ENCODE measurements around the gene CTNND2.

The CTNND2 gene, protein sequence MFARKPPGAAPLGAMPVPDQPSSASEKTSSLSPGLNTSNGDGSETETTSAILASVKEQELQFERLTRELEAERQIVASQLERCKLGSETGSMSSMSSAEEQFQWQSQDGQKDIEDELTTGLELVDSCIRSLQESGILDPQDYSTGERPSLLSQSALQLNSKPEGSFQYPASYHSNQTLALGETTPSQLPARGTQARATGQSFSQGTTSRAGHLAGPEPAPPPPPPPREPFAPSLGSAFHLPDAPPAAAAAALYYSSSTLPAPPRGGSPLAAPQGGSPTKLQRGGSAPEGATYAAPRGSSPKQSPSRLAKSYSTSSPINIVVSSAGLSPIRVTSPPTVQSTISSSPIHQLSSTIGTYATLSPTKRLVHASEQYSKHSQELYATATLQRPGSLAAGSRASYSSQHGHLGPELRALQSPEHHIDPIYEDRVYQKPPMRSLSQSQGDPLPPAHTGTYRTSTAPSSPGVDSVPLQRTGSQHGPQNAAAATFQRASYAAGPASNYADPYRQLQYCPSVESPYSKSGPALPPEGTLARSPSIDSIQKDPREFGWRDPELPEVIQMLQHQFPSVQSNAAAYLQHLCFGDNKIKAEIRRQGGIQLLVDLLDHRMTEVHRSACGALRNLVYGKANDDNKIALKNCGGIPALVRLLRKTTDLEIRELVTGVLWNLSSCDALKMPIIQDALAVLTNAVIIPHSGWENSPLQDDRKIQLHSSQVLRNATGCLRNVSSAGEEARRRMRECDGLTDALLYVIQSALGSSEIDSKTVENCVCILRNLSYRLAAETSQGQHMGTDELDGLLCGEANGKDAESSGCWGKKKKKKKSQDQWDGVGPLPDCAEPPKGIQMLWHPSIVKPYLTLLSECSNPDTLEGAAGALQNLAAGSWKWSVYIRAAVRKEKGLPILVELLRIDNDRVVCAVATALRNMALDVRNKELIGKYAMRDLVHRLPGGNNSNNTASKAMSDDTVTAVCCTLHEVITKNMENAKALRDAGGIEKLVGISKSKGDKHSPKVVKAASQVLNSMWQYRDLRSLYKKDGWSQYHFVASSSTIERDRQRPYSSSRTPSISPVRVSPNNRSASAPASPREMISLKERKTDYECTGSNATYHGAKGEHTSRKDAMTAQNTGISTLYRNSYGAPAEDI (N-terminal part only)

GRCh38 chr5:11904265-11904906 lies at the start of gene CTNND2:
CTNND2 (minus strand) TSS chr5:11904446; CDS start chr5:11903853, 593 bp downstream.
- no peak for DNase-seq

DNA sequence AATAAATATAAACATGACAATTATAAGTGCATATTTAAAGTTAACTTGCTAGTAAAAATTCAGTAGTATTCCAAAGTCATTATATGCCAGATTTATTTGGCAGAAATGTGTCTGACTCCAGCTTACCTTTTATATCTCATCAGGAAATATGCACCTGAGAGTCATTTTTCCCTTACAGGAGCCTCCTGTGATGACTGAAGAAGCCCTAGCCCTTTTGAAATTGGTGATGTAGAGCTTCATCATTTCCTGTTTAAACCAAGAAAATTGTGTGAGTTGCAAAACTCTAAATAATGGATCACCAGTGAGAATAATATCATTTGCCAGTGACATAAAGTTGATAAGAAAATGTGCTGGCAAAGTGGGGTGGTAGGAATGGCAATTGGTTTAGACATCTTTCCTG lies 42.1 kb upstream of the CTNND2 start:
- DNase-seq: no peak

- no peak for DNase-seq
Observed at GRCh38 chr5:11941566-11941965, 37.3 kb upstream of the CTNND2 start.

- no peak for DNase-seq
Observed at GRCh38 chr5:11931638-11932037, 27.4 kb upstream of the CTNND2 start.

- DNase-seq: no peak
Observed at GRCh38 chr5:11928909-11929308, 24.7 kb upstream of the CTNND2 start.

DNA sequence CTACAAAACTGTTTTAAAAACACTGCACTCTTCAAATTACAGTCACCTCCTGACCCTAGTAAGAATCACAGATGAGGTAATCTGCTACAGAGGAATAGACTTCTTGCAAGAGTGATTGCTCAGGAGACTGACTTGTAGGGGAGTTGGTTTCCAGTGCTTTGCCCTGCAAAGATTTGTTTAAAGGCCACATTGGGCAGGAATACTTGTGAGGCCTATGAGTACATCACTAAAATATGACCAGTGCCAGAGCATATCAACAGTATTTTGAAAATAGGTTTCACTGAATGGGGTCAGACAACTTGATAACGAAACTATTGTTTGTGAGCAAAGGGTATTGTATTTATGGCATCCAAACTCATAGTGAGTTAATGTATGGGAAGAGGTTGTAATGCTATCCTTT lies 21.5 kb upstream of the CTNND2 start:
- no peak for DNase-seq

DNA sequence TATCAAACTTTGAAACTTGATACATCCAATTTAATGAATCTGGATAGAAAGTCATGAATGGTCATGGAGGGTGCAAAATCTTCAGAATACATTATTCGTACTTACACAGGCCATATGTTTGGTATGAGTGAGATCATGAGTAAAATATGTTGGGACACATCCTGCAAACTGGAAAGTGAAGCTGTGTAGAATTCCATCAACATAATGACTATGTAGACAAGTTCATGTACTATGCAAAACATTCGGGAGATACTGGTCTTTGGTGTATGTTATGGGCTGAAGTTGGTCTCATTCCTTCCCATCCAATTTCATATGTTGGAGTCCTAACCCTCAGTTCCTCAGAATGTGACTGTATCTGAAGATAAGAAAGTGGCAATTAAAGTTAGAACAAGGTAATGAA lies 18.1 kb upstream of the CTNND2 start:
- DNase-seq: no peak

- DNase-seq: no peak
Observed at GRCh38 chr5:11918463-11919045, 14.3 kb upstream of the CTNND2 start.

DNA sequence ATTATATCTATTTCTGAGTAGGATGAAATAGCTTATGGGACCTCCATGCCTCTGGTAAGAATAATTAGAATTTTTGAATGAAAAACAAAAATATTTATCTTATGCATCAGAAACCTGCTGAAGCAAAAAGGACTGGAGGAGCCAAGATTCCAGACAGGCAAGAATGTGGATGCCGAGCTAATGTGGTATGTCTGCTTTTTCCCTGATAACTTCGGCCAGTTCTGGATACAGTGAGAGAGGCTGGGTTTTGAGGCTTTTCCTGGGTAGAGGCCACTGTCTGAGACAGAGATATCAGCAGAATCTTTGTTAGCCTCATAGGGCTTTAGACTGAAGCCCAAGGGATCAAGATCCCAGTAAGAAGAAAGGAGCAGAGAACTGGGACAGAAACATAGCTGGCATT lies 5.2 kb upstream of the CTNND2 start:
- no peak for DNase-seq

GRCh38 chr5:11906497-11906896 lies 2.3 kb upstream of the CTNND2 start:
- DNase-seq: no peak

GRCh38 chr5:11905206-11905605 lies 960 bp upstream of the CTNND2 start:
- DNase-seq: no peak

DNA sequence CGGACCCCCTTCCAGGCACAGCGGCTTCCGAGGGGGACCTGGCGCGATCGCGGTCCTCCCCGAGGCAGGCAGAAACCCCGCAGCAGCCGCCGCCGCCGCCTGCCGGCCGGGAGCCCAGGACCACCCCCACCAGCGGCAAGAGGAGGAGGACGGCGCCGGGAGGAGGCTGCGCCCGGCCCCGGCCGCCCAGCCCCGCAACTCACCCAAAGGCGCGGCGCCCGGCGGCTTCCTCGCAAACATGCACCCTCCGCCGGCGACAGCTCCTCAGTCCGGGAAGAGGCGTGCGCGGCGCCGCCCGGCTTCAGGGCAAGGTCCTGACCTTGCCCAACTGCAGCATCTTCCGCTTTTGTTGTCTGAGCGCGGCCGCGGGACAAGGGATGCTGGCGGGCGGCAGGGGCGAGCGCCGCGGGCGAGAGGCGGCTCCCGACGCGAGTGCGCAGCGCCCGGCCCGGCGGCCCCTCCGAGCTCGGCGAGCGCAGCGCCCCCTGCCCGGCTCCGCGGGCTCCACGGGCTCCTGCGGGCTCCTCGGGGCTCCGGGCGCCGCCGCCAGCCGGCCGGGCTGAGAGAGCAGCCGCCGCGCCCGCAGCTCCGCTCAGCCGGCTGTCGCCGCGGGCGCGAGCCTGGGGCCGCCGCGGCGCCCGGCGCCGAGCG lies 507 bp downstream of the CTNND2 start:
- no peak for DNase-seq

DNA sequence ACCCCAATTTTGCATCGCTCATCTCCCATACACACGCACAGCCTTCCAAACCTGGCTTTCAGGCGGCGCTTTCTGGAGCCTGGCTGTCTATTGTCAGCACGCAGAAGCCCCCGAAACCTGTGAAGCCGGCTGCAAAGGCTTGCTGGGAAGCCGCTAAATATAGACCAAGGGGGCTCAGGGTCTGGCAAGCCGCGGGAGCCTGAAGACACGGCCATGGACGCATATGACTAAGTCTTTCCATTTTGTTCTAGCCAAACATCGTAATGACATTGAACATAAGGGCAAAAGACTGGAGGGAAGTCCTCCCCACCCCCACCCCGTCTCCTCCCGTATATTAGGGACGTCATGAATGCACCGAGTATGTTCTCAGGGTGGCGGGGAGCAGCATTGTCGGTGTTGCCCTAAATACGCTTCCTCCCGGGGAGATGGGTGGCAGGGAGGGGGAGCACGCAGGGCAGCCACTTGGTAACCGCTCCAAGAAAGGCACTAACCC lies 1.1 kb downstream of the CTNND2 start:
- no peak for DNase-seq

DNA sequence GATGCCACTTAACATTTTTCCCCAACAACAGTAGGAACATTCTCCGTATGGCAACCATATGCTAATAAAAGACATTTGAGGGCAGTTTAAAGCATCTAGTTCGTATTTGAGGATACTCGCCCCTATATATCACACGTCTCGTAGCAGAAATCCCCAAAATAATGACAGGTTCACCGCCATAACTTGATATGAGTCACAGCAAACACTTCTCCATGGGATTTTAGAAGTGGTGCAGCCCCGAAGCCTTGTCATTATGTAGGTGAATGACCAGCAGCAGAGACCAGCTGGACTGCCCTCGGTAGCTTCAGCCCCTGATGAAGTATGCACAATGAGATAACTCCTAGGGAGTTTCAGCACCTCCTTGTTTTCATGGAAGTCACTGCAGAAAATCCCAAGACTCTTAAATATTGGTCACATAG lies 2.0 kb downstream of the CTNND2 start:
- no peak for DNase-seq

GRCh38 chr5:11898787-11899186 lies 5.5 kb downstream of the CTNND2 start:
- no peak for DNase-seq

DNA sequence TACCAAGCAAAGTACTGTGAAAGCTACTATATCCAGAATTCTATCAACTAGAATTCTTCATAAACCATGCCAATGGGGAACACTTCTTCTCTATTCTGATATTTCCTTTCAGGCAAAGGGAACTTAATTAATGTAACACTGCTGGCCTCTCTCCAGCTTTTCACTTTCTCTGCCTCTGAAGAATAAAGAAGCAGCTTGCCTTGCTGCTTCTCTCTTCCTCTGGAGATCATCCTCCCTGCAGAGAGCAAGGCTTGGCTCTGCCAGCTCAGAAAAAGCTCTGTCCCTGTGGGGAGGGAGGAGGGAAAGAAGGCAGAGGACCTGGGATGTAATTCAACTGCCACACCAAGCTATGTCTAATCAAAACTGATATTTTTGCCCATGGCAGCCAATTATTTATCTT lies 6.5 kb downstream of the CTNND2 start:
- DNase-seq: no peak

DNA sequence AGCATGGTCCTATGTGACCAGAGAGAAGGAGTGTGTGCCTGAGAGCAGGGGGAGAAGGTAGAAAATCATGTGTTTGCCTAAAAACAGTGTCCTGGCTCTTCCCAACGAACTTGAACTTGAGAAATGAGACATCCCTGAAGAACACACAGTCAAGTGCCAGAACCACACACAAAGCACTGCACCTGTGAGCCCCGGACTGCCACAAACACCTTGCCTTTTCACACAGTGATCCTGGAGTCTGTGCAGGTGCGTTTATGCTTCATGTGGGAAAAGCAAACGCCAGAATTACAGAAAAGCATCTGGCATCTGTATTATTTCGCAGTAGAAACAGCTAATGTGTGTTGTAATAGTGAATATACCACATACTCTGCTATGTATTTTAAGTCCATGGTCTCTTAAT lies 9.3 kb downstream of the CTNND2 start:
- no peak for DNase-seq

- DNase-seq: no peak
Observed at GRCh38 chr5:11892832-11893231, 11.4 kb downstream of the CTNND2 start.

GRCh38 chr5:11890777-11891176 lies 13.5 kb downstream of the CTNND2 start:
- no peak for DNase-seq

DNA sequence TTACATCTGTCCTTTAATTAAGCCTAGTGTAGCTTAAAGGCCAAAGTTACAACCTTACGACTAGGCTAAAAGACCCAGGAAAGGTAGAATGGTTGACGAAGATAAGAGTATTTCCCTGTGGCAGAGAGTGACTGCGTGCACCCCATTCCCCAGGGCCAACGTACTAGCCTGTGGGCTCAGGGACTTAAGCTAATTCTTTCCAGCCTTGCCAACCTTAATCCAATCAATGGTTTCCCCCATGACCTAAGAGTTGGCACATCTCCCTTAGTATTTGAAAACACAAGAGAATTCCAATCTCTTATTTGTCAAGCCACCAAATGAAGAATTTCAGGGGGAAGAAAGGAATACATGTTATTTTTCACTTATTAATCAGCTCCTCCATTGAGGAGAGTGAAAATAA lies 16.0 kb downstream of the CTNND2 start:
- DNase-seq: no peak

DNA sequence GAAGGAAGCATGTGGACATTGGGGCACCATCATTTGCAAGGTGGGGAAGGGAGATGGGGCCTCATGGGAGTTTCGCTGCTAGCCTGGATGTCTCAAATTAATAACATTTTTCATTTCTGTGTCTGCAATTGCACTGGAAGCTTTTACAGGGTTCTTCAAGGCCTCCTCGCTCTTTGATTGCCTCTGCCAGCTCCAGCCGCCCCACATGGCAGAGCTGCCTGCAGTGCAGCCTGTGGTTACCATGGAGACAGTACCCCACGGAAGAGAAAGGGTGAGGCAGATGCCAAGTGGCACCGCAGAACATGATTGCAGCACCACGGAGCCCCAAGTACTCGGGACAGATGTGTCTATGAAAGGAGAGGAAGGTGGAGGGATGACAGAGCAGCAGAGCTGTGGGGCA lies 25.4 kb downstream of the CTNND2 start:
- DNase-seq: no peak

DNA sequence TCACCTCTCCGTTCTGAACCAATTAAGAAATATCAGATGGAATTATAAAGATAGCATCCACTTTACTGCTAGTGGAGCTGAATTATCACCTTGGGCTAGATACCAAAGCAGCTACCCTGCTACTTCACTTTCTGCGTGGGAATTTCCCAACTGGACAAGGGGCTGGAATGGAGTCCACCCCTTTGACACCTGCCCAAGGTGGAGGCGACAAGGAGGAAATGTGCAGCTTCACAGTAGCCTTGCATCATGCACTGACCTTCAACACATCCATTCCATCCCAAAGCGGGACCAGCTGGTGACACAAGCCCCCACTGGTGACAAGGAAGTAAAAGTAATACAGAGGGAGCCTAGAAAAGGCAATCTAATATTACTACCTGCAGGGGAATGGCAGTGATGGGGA lies 30.7 kb downstream of the CTNND2 start:
- no peak for DNase-seq

Measured in activated CD4-positive, alpha-beta T cell treated with anti-CD3 and anti-CD28 coated beads for 1 hour (primary cell).